ENCODE results near the gene PDGFB.
"Not testable (repeated sequence)": the region's sequence is repeated elsewhere in the genome, so short reads cannot be mapped to it uniquely, and the experiment has no call there.

PDGFB gene

DNA sequence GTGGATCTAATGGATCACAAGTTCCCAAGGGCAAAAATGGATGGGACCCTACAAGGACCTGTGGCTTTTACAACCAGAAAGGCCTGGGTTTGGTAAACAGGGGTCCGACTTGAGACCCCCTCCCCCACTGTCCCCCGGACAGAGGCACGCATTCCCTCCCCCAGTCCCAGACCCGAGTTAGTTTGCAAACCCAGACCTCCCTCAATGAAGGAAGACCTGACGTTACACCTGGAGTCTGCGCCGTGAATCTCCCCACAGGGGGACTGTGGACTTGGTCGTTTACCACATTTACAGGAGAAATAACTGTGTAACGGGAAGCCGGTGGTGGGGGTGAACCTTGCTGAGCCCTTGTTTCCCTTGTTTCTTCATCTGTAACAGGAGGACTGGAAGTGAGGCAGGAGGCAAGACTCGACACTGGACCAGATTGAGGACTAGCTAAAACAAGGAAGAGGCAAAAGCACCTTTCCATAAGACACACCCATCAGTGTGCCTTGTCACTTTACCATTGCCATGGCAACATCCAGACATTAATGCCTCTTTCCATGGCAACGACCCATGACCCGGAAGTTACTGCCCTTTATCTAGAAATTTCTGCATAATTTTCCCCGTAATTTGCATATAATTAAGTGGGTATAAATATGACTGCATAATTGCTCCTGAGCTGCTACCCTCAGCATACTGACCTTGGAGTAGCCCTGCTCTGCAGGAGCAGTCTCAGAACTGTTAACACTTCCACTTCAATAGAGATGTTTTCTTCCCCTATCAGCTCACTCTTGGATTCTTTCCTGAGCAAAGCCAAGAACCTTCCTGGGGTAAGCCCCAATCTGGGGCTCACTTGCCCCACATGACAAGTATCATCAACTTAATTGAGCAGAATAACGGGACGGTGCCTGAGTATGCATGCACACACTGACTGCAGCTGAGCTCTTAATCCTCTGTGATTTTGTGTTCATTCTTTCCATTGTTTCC is 25.4 kb downstream of the PDGFB start:
- Histone ChIP-seq H3K4me1 (ENCODE audit: control insufficient read depth, insufficient read depth, low read length) (peaks cover 14% of the 10 kb centered on the region), H3K9ac (ENCODE audit: low read depth, low read length) (no peak overlapping the region), H3K4me3 (ENCODE audit: low read depth, low read length) (no peak overlapping the region), H3K9me3 (ENCODE audit: control insufficient read depth, insufficient read depth, low read length) (no peaks in the 10 kb centered on the region), H3K27me3 (ENCODE audit: control insufficient read depth, insufficient read depth, low read length) (no peaks in the 10 kb centered on the region), H3K27ac (ENCODE audit: low read depth, low read length) (no peak overlapping the region), H3K36me3 (ENCODE audit: control insufficient read depth, insufficient read depth, low read length) (no peaks in the 10 kb centered on the region)

- H3K36me3 ChIP-seq (ENCODE audit: control insufficient read depth, insufficient read depth, low read length); H3K9me3 ChIP-seq (ENCODE audit: control insufficient read depth, insufficient read depth, low read length); H3K4me3 ChIP-seq (ENCODE audit: low read depth, low read length); H3K27ac ChIP-seq (ENCODE audit: low read depth, low read length); H3K27me3 ChIP-seq (ENCODE audit: control insufficient read depth, insufficient read depth, low read length); H3K9ac ChIP-seq (ENCODE audit: low read depth, low read length): not testable (repeated sequence)
- H3K4me1 ChIP-seq (ENCODE audit: control insufficient read depth, insufficient read depth, low read length), result peaks cover 23% of the 10 kb centered on the region
Measured at GRCh38 chr22:39218432-39218831, 26.4 kb downstream of the PDGFB start.

GRCh38 chr22:39216143-39216490 is 28.7 kb downstream of the PDGFB start:
- H3K9ac ChIP-seq (ENCODE audit: low read depth, low read length), result no peak overlapping the region
- no peak overlapping the region for H3K4me3 ChIP-seq (ENCODE audit: low read depth, low read length)
- H3K27ac ChIP-seq (ENCODE audit: low read depth, low read length), result no peak overlapping the region
- no peaks in the 10 kb centered on the region for H3K9me3 ChIP-seq (ENCODE audit: control insufficient read depth, insufficient read depth, low read length)
- H3K4me1 ChIP-seq (ENCODE audit: control insufficient read depth, insufficient read depth, low read length), result peaks cover 31% of the 10 kb centered on the region
- no peaks in the 10 kb centered on the region for H3K36me3 ChIP-seq (ENCODE audit: control insufficient read depth, insufficient read depth, low read length)
- H3K27me3 ChIP-seq (ENCODE audit: control insufficient read depth, insufficient read depth, low read length), result no peaks in the 10 kb centered on the region

- Histone ChIP-seq H3K4me1 (ENCODE audit: control insufficient read depth, insufficient read depth, low read length) (peaks cover 31% of the 10 kb centered on the region), H3K27ac (ENCODE audit: low read depth, low read length) (peak overlapping the region; percentile 94), H3K9ac (ENCODE audit: low read depth, low read length) (no peak overlapping the region), H3K27me3 (ENCODE audit: control insufficient read depth, insufficient read depth, low read length) (no peaks in the 10 kb centered on the region), H3K9me3 (ENCODE audit: control insufficient read depth, insufficient read depth, low read length) (no peaks in the 10 kb centered on the region), H3K36me3 (ENCODE audit: control insufficient read depth, insufficient read depth, low read length) (no peaks in the 10 kb centered on the region), H3K4me3 (ENCODE audit: low read depth, low read length) (no peak overlapping the region)
Measured at GRCh38 chr22:39215426-39216142, 29.2 kb downstream of the PDGFB start.

DNA sequence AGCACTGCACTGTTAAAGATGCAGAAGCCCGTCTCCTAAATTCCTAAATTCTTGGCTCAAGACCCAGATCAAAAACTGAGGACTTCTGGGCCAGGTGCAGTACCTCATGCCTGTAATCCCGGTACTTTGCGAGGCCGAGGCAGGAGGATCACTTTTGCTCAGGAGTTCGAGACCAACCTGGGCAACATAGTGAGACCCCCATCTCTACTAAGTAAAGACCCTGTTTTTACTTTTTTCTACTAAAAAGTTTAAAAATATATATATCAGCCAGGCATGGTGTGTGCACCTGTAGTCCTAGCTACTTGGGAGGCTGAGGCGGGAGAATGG is 29.7 kb downstream of the PDGFB start:
- Histone ChIP-seq H3K27ac (ENCODE audit: low read depth, low read length) (peak overlapping the region; percentile 94), H3K27me3 (ENCODE audit: control insufficient read depth, insufficient read depth, low read length) (no peaks in the 10 kb centered on the region), H3K9me3 (ENCODE audit: control insufficient read depth, insufficient read depth, low read length) (no peaks in the 10 kb centered on the region), H3K4me1 (ENCODE audit: control insufficient read depth, insufficient read depth, low read length) (peaks cover 31% of the 10 kb centered on the region), H3K36me3 (ENCODE audit: control insufficient read depth, insufficient read depth, low read length) (no peaks in the 10 kb centered on the region), H3K4me3 (ENCODE audit: low read depth, low read length) (no peak overlapping the region), H3K9ac (ENCODE audit: low read depth, low read length) (peak overlapping the region; percentile 70; the same call in 1 of the 2 replicates)

DNA sequence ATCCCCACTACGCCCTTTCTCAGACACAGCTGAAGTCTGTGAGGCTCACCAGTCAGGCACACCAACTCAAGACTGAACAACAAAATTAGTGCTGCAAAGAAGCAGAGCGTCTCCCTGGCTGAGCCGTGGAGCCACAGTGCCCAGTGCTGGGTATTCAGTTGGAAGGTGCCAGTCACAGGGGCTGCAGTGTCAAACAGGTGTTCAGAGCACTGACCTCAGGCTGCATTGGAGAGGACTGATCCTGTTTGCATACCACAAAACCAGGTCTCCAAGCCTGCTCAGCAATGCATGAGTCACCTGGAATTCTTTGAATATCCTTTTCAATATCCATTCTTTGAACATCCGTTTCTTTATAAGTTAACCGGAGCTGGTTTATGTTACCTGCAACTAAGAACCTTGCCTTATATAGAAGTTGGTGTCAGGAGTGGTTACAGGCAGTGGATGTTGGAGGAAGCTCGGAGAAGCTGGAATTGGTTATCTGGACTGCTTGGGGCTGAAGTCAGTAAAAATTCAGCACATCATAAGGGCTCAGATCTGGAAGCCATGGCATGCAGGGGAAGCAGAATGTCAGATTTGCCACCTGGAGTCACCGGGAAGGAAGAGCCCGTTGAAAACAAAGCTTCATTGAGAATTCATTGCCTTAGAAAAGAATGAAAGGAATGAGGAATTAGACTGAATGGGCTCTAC is 30.3 kb downstream of the PDGFB start:
- Histone ChIP-seq H3K9ac (ENCODE audit: low read depth, low read length) (peak overlapping the region; percentile 70), H3K36me3 (ENCODE audit: control insufficient read depth, insufficient read depth, low read length) (no peaks in the 10 kb centered on the region), H3K27me3 (ENCODE audit: control insufficient read depth, insufficient read depth, low read length) (no peaks in the 10 kb centered on the region), H3K4me3 (ENCODE audit: low read depth, low read length) (peak overlapping the region; percentile 53), H3K27ac (ENCODE audit: low read depth, low read length) (peak overlapping the region; percentile 94), H3K4me1 (ENCODE audit: control insufficient read depth, insufficient read depth, low read length) (peaks cover 31% of the 10 kb centered on the region), H3K9me3 (ENCODE audit: control insufficient read depth, insufficient read depth, low read length) (no peaks in the 10 kb centered on the region)

DNA sequence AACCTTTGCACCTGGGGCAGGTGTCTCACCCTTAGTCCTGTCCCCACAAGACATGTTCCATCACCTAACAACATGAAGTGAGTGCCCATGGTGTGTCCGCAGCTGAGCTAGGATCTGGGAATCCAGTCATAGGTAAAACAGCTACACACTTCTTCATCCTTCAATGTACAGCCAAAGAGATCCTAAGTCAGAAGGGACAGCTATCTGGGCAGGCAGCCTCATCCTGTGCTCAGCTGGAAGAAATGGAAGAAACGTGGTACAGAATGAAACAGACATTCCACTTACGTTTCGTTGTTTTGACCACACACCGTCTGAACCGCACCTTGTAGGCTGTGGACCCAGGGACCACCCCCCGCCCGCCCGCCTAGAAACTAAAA is 30.8 kb downstream of the PDGFB start:
- H3K36me3 ChIP-seq (ENCODE audit: control insufficient read depth, insufficient read depth, low read length), result no peaks in the 10 kb centered on the region
- peak overlapping the region; percentile 70 for H3K9ac ChIP-seq (ENCODE audit: low read depth, low read length)
- no peaks in the 10 kb centered on the region for H3K27me3 ChIP-seq (ENCODE audit: control insufficient read depth, insufficient read depth, low read length)
- peaks cover 31% of the 10 kb centered on the region for H3K4me1 ChIP-seq (ENCODE audit: control insufficient read depth, insufficient read depth, low read length)
- peak overlapping the region; percentile 53 for H3K4me3 ChIP-seq (ENCODE audit: low read depth, low read length)
- H3K27ac ChIP-seq (ENCODE audit: low read depth, low read length), result peak overlapping the region; percentile 94
- no peaks in the 10 kb centered on the region for H3K9me3 ChIP-seq (ENCODE audit: control insufficient read depth, insufficient read depth, low read length)

GRCh38 chr22:39212721-39213376 is 31.9 kb downstream of the PDGFB start:
- H3K27ac ChIP-seq (ENCODE audit: low read depth, low read length), result peak overlapping the region; percentile 36
- H3K4me3 ChIP-seq (ENCODE audit: low read depth, low read length), result no peak overlapping the region
- H3K9me3 ChIP-seq (ENCODE audit: control insufficient read depth, insufficient read depth, low read length), result no peaks in the 10 kb centered on the region
- H3K36me3 ChIP-seq (ENCODE audit: control insufficient read depth, insufficient read depth, low read length), result no peaks in the 10 kb centered on the region
- H3K4me1 ChIP-seq (ENCODE audit: control insufficient read depth, insufficient read depth, low read length), result peaks cover 31% of the 10 kb centered on the region
- H3K9ac ChIP-seq (ENCODE audit: low read depth, low read length), result no peak overlapping the region
- no peaks in the 10 kb centered on the region for H3K27me3 ChIP-seq (ENCODE audit: control insufficient read depth, insufficient read depth, low read length)

DNA sequence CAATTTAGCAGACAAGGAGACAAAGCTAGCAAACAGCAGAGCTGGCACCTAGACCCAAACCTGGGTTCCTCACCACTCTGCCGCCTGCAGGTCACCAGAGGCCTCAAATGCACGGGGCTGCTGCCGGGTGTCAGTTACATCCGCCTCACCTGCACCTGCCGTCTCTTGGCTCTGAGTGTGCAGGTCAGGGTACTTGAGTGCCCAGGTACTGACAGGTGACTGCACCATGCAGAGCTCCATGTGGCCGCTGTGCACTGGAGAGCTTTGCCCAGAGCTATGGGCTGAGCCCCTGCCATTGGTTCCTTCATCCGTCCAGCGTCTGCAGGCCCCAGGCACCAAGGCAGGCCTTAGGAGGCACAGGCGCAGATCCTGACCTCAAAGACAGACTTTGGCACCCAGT is 35.0 kb downstream of the PDGFB start:
- Histone ChIP-seq H3K36me3 (ENCODE audit: control insufficient read depth, insufficient read depth, low read length) (no peaks in the 10 kb centered on the region), H3K9me3 (ENCODE audit: control insufficient read depth, insufficient read depth, low read length) (no peaks in the 10 kb centered on the region), H3K4me3 (ENCODE audit: low read depth, low read length) (no peak overlapping the region), H3K9ac (ENCODE audit: low read depth, low read length) (no peak overlapping the region), H3K27ac (ENCODE audit: low read depth, low read length) (no peak overlapping the region), H3K27me3 (ENCODE audit: control insufficient read depth, insufficient read depth, low read length) (no peaks in the 10 kb centered on the region), H3K4me1 (ENCODE audit: control insufficient read depth, insufficient read depth, low read length) (peaks cover 21% of the 10 kb centered on the region)

DNA sequence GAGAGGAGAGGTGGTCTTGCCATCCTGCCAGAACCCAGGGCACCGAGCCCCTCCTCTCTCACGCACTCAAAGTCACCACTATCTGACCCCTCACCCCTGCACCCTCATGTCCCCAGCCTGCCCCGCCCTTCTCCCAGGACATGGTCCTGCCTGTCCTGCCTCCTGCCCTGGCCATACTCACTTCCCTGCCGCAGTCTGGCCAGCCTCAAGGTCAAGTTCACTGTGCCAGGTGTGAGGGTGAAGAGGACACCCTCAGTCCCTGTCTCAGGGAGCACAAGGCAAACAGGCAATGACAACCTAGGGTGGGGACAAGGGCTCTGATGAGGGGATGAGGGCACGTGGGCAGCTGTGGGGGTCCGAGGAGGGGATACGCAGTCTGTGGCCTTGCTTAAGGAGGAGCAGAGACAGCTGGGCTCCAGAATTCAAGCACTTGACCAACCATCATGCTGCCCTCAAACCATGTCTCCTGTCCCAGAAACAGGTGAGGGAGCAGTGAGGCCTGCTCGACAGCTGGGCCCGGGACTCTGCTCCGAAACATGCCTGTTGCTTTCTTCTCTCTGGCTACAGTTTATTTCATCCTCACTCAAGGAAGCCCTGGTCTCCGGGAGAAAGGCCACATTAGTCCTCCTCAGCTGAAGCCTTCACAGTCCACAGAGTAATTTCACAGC is 36.6 kb downstream of the PDGFB start:
- no peak overlapping the region for H3K27ac ChIP-seq (ENCODE audit: low read depth, low read length)
- no peak overlapping the region for H3K4me3 ChIP-seq (ENCODE audit: low read depth, low read length)
- no peak overlapping the region for H3K9ac ChIP-seq (ENCODE audit: low read depth, low read length)
- H3K36me3 ChIP-seq (ENCODE audit: control insufficient read depth, insufficient read depth, low read length), result no peaks in the 10 kb centered on the region
- no peaks in the 10 kb centered on the region for H3K9me3 ChIP-seq (ENCODE audit: control insufficient read depth, insufficient read depth, low read length)
- no peaks in the 10 kb centered on the region for H3K27me3 ChIP-seq (ENCODE audit: control insufficient read depth, insufficient read depth, low read length)
- H3K4me1 ChIP-seq (ENCODE audit: control insufficient read depth, insufficient read depth, low read length), result peaks cover 6% of the 10 kb centered on the region; the same call in 1 of the 2 replicates

Data from HUES48 (cell line).